Measurements from ENCODE around the gene WNT3A. TPM values are rescaled to one million over a fixed set of nuclear protein-coding genes. Genes with fewer than 3 reads are reported as not detected.

WNT3A gene
- polyA plus RNA-seq, 1 donor (not counting 4 experiments of a cell fraction or from before 2014, with no cell fraction given), result 0.07 TPM

DNA sequence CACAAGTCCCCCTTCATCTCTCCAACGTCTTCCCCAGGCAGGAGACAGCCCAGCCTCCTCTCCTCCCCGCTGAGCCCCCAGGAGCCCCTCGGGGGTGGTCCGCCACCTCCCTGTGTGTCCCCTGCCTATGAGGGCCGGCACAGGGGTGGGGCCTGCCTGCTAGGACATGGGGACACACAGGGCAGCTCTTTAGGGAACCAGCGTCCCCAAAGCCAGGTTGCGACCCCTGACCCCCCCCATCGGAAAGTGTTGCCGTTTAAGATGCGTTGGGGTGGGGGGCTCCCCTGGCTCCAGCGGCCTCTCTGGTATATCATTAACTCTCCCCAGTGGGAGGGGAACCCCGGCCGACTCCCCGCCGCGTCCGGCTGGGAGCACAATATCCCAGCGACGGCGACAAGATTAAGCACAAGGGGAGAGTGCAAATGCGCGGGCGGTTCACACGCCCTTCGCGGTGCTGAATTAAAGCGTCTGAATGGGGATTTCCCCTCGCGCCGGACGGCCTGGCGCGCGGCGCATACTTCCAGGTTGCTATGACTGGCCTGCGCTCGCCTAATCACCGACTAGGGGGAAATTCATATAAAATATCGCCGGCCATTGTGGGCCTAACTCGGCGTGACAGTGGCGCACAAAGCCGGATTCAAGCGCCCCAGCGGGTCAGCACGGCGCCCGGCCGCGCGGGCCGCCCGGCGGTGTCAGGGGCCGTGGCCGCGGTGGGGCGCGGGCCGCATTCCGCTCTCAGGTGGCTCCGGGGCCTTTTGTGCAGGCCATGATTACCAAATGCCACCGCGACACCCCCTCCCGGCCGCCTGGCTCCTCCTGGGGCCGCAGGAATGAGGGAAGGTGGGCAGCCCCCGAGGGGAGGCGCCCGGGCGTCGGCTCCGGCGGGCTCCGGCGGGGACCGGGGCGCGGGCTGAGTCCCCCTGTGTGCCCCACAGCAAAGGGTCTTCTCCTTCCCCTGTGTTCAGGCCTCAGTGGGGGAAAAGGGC is 30.9 kb downstream of the WNT3A start:
- H3K9me3 ChIP-seq (ENCODE audit: control insufficient read depth, low read depth, low read length), result peaks cover 2% of the 10 kb centered on the region
- no peaks in the 10 kb centered on the region for H3K36me3 ChIP-seq (ENCODE audit: control insufficient read depth in 2 of 2, extremely low read depth in 1 of 2, insufficient read depth in 2 of 2, low read length in 2 of 2)
- H3K9ac ChIP-seq (ENCODE audit: control insufficient read depth, extremely low read depth, insufficient read depth, low read length), result peak overlapping the region; percentile 9
- no peak overlapping the region for H2AFZ ChIP-seq (ENCODE audit: control insufficient read depth, low read length)
- dilution Hi-C loops (cut with MboI; ENCODE audit: extremely low pct_ligation_motif_present, low sequenced_read_pairs), result no loop called here
- H3K27me3 ChIP-seq (ENCODE audit: control insufficient read depth, extremely low read depth, insufficient read depth, low read length), result peaks cover 41% of the 10 kb centered on the region
- H4K20me1 ChIP-seq (ENCODE audit: control insufficient read depth, extremely low read depth, insufficient read depth, low read length), result no peaks in the 10 kb centered on the region
- no peak overlapping the region for H3K27ac ChIP-seq (ENCODE audit: control insufficient read depth, insufficient read depth, low read length)
- FAIRE-seq, result no peak
- no peaks in the 10 kb centered on the region for H3K4me1 ChIP-seq (ENCODE audit: control insufficient read depth, extremely low read depth, insufficient read depth, low read length)
- DNase-seq (ENCODE audit: low read depth, low spot score), result no peak
- TF ChIP-seq EZH2 (IDR thresholded peaks at IDR 0.05; ENCODE audit: low read length), result no peak
- TF ChIP-seq, protein P1, sequence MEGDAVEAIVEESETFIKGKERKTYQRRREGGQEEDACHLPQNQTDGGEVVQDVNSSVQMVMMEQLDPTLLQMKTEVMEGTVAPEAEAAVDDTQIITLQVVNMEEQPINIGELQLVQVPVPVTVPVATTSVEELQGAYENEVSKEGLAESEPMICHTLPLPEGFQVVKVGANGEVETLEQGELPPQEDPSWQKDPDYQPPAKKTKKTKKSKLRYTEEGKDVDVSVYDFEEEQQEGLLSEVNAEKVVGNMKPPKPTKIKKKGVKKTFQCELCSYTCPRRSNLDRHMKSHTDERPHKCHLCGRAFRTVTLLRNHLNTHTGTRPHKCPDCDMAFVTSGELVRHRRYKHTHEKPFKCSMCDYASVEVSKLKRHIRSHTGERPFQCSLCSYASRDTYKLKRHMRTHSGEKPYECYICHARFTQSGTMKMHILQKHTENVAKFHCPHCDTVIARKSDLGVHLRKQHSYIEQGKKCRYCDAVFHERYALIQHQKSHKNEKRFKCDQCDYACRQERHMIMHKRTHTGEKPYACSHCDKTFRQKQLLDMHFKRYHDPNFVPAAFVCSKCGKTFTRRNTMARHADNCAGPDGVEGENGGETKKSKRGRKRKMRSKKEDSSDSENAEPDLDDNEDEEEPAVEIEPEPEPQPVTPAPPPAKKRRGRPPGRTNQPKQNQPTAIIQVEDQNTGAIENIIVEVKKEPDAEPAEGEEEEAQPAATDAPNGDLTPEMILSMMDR (optimal IDR thresholded peaks at IDR 0.05 in 1 of 3, IDR thresholded peaks at IDR 0.05 in 1 of 3, conservative IDR thresholded peaks at IDR 0.05 in 1 of 3; ENCODE audit: extremely low read depth in 1 of 3, insufficient read depth in 2 of 3, low read length in 3 of 3), result no peak
- H3K4me2 ChIP-seq (ENCODE audit: control insufficient read depth, extremely low read depth, insufficient read depth, low read depth, low read length), result peak overlapping the region; percentile 51
- H3K4me3 ChIP-seq (ENCODE audit: control insufficient read depth in 2 of 3, extremely low read depth in 1 of 3, insufficient read depth in 2 of 3, low read depth in 1 of 3, low read length in 3 of 3), result peak overlapping the region in 1 of 3 experiments; percentile 10
- H3K79me2 ChIP-seq (ENCODE audit: control insufficient read depth, insufficient read depth, low read length), result no peaks in the 10 kb centered on the region
- no peaks in the 10 kb centered on the region for H3K9me1 ChIP-seq (ENCODE audit: control insufficient read depth, extremely low read depth, insufficient read depth, low read length)

DNA sequence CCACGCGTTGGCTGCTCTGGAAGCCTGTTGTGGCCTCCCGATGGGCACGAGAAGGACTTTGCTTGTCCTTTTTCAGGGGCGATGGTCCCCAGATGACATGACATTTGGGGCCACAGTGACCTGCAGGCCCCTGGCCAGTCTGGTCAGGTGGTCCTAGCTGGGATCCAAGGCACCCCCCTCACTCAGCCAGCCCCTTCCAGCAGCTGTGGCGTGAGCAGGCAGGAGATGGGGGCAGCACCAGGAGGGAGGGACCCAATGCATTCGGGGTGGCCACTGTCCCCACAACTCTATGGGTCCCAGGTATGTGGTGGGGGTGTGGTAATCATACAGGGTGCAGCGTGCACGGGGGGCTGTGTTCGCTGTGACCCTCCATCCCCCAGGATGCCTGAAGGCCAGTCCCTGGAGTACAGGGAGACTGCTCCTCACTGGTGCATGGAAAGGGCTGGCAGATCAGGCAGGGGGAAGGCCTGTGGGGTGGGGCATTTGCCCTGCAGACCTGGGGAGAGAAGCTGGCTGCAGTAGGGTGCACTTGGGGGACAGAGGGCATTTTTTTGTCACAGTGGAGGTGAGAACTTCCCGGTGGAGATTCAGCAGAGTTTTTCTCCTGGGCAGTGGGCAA is 31.7 kb downstream of the WNT3A start:
- TF ChIP-seq, protein P1 (optimal IDR thresholded peaks at IDR 0.05 in 1 of 3, IDR thresholded peaks at IDR 0.05 in 1 of 3, conservative IDR thresholded peaks at IDR 0.05 in 1 of 3; ENCODE audit: extremely low read depth in 1 of 3, insufficient read depth in 2 of 3, low read length in 3 of 3), result no peak
- no peak for TF ChIP-seq EZH2 (IDR thresholded peaks at IDR 0.05; ENCODE audit: low read length)
- Histone ChIP-seq H3K27ac (ENCODE audit: control insufficient read depth, insufficient read depth, low read length) (no peak overlapping the region), H3K9ac (ENCODE audit: control insufficient read depth, extremely low read depth, insufficient read depth, low read length) (peak overlapping the region; percentile 9), H3K4me3 (ENCODE audit: control insufficient read depth in 2 of 3, extremely low read depth in 1 of 3, insufficient read depth in 2 of 3, low read depth in 1 of 3, low read length in 3 of 3) (no peak overlapping the region), H3K27me3 (ENCODE audit: control insufficient read depth, extremely low read depth, insufficient read depth, low read length) (peaks cover 41% of the 10 kb centered on the region), H3K9me1 (ENCODE audit: control insufficient read depth, extremely low read depth, insufficient read depth, low read length) (no peaks in the 10 kb centered on the region), H3K4me1 (ENCODE audit: control insufficient read depth, extremely low read depth, insufficient read depth, low read length) (no peaks in the 10 kb centered on the region), H3K79me2 (ENCODE audit: control insufficient read depth, insufficient read depth, low read length) (no peaks in the 10 kb centered on the region), H3K9me3 (ENCODE audit: control insufficient read depth, low read depth, low read length) (peaks cover 2% of the 10 kb centered on the region), H3K36me3 (ENCODE audit: control insufficient read depth in 2 of 2, extremely low read depth in 1 of 2, insufficient read depth in 2 of 2, low read length in 2 of 2) (no peaks in the 10 kb centered on the region), H4K20me1 (ENCODE audit: control insufficient read depth, extremely low read depth, insufficient read depth, low read length) (no peaks in the 10 kb centered on the region), H3K4me2 (ENCODE audit: control insufficient read depth, extremely low read depth, insufficient read depth, low read depth, low read length) (no peak overlapping the region), H2AFZ (ENCODE audit: control insufficient read depth, low read length) (no peak overlapping the region)
- dilution Hi-C loops (cut with MboI; ENCODE audit: extremely low pct_ligation_motif_present, low sequenced_read_pairs), result no loop called here
- DNase-seq (ENCODE audit: low read depth, low spot score), result no peak
- FAIRE-seq, result no peak

All from keratinocyte (primary cell).